GM19455 (cell line): Measurements from ENCODE around the gene RCC2.

Source experiments
- ATAC-seq: cut with Tn5 transposase; IDR thresholded peaks from one replicate; pipeline ENCODE4 v1.9.1; 2021; ENCODE audit not compliant: unreplicated experiment

Gene RCC2

GRCh38 chr1:17377325-17377953 is 62.0 kb downstream of the RCC2 start:
- ATAC-seq = no peak

- ATAC-seq = no peak
Observed at GRCh38 chr1:17375651-17376050, 63.8 kb downstream of the RCC2 start.

GRCh38 chr1:17372955-17373354 is 66.5 kb downstream of the RCC2 start:
- ATAC-seq = no peak

GRCh38 chr1:17371896-17372295 is 67.6 kb downstream of the RCC2 start, which contains the start of gene PADI6:
PADI6 (plus strand) TSS chr1:17372196; CDS start chr1:17372246, 50 bp downstream.
- no peak for ATAC-seq

GRCh38 chr1:17370618-17371017 is 68.9 kb downstream of the RCC2 start:
- ATAC-seq = no peak

- no peak for ATAC-seq
Observed at GRCh38 chr1:17369466-17369865, 70.0 kb downstream of the RCC2 start.

- ATAC-seq = no peak
Observed at GRCh38 chr1:17365293-17365692, 74.2 kb downstream of the RCC2 start.

- ATAC-seq = no peak
Observed at GRCh38 chr1:17363771-17364170, 75.7 kb downstream of the RCC2 start.

- no peak for ATAC-seq
Observed at GRCh38 chr1:17363351-17363750, 76.1 kb downstream of the RCC2 start.

GRCh38 chr1:17361687-17362086 is 77.8 kb downstream of the RCC2 start:
- no peak for ATAC-seq

- no peak for ATAC-seq
Observed at GRCh38 chr1:17360272-17360956, 79.1 kb downstream of the RCC2 start.

- no peak for ATAC-seq
Observed at GRCh38 chr1:17359808-17360207, 79.7 kb downstream of the RCC2 start.

GRCh38 chr1:17359031-17359430 is 80.4 kb downstream of the RCC2 start:
- no peak for ATAC-seq

GRCh38 chr1:17358557-17358956 is 80.9 kb downstream of the RCC2 start:
- ATAC-seq = no peak
